GM12873 (cell line): Measurements from ENCODE around the gene TESMIN.

Experiments
- CTCF ChIP-seq: IDR thresholded peaks from 2 replicates; pipeline ENCODE4 v1.5.1; 2012; ENCODE audit warnings: low read depth, mild to moderate bottlenecking, moderate library complexity, low read length, control low read depth; ENCODE audit not compliant: insufficient read depth; ENCODE audit errors: missing control alignments

Gene TESMIN

GRCh38 chr11:68659158-68659921, 92.0 kb downstream of the TESMIN start:
- no peak for TF ChIP-seq CTCF

- no peak for TF ChIP-seq CTCF
Measured at GRCh38 chr11:68658661-68659060, 92.7 kb downstream of the TESMIN start.

GRCh38 chr11:68658097-68658496, 93.2 kb downstream of the TESMIN start:
- no peak for TF ChIP-seq CTCF
